ENCODE data around the gene GINS3.

DNA sequence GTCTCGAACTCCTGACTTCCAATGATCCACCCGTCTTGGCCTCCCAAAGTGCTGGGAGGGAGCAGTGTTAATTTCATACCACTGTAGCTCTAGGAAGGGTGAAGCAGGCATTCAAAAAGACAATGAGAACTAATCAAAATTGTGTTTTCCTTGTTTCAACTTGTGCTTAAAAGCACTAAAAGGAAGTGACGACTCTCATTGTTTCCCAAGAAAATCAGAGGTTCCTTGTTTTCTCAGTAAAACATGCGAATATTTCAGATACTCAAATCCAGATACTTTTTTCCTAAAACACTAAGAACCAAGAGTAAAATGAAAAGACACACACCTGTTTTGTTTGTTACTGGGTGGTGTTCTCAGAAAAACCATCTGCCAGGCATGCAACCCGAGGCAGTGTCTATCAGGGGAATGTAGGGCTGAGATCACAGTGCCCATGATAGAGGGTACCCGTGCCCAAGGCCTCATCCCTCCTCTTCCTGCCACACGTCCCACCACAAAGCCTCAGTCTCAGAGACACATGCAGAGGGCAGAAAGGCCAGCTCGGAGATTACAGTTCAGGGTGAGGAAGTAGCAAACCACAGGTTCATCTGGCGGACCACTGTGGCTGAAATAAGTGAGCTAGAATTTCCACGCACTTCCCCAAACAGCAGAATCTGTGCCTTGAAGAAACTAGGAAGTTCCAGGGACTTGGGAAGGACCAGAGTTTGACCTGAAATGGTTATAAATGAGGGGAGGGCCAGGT, 33.7 kb downstream of the GINS3 start:
- TF ChIP-seq, protein P1, sequence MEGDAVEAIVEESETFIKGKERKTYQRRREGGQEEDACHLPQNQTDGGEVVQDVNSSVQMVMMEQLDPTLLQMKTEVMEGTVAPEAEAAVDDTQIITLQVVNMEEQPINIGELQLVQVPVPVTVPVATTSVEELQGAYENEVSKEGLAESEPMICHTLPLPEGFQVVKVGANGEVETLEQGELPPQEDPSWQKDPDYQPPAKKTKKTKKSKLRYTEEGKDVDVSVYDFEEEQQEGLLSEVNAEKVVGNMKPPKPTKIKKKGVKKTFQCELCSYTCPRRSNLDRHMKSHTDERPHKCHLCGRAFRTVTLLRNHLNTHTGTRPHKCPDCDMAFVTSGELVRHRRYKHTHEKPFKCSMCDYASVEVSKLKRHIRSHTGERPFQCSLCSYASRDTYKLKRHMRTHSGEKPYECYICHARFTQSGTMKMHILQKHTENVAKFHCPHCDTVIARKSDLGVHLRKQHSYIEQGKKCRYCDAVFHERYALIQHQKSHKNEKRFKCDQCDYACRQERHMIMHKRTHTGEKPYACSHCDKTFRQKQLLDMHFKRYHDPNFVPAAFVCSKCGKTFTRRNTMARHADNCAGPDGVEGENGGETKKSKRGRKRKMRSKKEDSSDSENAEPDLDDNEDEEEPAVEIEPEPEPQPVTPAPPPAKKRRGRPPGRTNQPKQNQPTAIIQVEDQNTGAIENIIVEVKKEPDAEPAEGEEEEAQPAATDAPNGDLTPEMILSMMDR (IDR thresholded peaks at IDR 0.05), result no peak
- no peak for TF ChIP-seq POLR2A (IDR thresholded peaks at IDR 0.05)
